MM.1S (cell line): ENCODE measurements around the gene ZNF454.

Experiments used
- EZH2 ChIP-seq: fragments of 300-600 bp; sonication (generic); optimal IDR thresholded peaks from 2 replicates; pipeline ENCODE3; 2017; ENCODE audit warnings: low read depth, mild to moderate bottlenecking, antibody characterized with exemption, low read length, mixed read lengths
- EZH2phosphoT487 ChIP-seq: fragments of 300-600 bp; sonication (generic); IDR thresholded peaks from 2 replicates; pipeline ENCODE4 v1.6.1; 2018; ENCODE audit warnings: antibody characterized with exemption, low read length
- TF ChIP-seq, protein P1 (sequence below): fragments of 300-600 bp; sonication (generic); IDR thresholded peaks from 2 replicates; pipeline ENCODE4 v1.5.1; 2016; ENCODE audit warnings: antibody characterized with exemption, low read length, mixed read lengths

DNA sequence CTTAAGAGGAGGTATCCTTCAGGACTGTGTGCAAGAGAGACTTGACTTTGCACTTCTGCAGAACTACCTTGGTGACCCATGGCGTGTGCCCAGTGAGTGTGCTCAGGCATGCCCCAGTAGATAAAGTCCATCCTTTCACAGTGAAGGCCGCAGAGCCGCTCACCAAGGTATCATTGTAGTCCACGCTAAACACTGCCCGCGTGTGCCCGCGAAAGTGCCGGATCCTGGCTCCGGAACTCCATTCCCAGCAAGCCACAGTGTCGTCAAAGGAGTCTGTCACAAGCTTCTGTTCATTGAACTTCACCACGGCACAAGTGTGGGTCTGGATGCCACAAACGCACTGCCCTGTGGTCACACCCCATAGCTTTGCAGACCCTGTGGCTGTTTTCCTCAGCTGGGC is 57.4 kb downstream of the ZNF454 start:
- TF ChIP-seq EZH2: no peak
- TF ChIP-seq, protein P1, sequence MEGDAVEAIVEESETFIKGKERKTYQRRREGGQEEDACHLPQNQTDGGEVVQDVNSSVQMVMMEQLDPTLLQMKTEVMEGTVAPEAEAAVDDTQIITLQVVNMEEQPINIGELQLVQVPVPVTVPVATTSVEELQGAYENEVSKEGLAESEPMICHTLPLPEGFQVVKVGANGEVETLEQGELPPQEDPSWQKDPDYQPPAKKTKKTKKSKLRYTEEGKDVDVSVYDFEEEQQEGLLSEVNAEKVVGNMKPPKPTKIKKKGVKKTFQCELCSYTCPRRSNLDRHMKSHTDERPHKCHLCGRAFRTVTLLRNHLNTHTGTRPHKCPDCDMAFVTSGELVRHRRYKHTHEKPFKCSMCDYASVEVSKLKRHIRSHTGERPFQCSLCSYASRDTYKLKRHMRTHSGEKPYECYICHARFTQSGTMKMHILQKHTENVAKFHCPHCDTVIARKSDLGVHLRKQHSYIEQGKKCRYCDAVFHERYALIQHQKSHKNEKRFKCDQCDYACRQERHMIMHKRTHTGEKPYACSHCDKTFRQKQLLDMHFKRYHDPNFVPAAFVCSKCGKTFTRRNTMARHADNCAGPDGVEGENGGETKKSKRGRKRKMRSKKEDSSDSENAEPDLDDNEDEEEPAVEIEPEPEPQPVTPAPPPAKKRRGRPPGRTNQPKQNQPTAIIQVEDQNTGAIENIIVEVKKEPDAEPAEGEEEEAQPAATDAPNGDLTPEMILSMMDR: no peak
- TF ChIP-seq EZH2phosphoT487: no peak
